ENCODE data around the gene HCRT.

HCRT gene

DNA sequence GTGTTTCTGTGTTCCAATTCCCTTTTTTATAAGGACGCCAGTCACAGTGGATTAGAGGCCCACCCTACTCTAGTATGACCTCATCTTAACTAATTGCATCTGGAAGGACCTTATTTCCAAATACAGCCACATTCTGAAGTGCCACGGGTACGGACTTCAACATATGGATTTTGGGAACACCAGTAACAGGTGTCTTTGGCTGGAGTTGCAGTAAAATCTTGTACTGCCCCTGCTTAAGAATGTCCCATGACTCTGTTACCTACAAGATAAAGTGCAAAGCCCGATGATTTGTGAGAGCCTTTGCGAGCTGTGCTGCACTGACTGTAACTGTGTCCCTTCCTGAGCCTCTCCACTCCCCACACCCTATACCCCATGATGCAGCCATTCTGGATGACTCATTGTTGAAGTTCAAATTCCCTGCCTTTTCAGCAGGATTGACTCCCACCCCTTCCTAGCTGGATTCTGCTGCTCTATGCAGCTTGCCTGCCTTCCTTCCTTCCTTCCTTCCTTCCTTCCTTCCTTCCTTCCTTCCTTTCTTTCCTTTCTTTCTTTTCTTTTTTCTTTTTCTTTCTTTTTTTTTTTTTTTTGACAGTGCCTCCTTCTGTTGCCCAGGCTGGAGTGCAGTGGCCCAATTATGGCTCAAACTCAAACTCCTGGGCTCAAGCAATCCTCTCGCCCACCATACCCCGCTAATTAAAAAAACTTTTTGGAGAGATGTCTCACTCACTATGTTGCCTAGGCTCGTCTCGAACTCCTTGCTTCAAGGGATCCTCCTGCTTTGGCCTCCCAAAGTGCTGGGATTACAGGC, 2.1 kb downstream of the HCRT start:
- H3K27me3 Mint-ChIP-seq (ENCODE audit: low read depth): peaks cover 82% of the 10 kb centered on the region
- peaks cover 6% of the 10 kb centered on the region for H3K4me1 Mint-ChIP-seq
- H3K36me3 Mint-ChIP-seq (ENCODE audit: low read depth): no peaks in the 10 kb centered on the region
- TF ChIP-seq, protein P1, sequence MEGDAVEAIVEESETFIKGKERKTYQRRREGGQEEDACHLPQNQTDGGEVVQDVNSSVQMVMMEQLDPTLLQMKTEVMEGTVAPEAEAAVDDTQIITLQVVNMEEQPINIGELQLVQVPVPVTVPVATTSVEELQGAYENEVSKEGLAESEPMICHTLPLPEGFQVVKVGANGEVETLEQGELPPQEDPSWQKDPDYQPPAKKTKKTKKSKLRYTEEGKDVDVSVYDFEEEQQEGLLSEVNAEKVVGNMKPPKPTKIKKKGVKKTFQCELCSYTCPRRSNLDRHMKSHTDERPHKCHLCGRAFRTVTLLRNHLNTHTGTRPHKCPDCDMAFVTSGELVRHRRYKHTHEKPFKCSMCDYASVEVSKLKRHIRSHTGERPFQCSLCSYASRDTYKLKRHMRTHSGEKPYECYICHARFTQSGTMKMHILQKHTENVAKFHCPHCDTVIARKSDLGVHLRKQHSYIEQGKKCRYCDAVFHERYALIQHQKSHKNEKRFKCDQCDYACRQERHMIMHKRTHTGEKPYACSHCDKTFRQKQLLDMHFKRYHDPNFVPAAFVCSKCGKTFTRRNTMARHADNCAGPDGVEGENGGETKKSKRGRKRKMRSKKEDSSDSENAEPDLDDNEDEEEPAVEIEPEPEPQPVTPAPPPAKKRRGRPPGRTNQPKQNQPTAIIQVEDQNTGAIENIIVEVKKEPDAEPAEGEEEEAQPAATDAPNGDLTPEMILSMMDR (IDR thresholded peaks at IDR 0.05; ENCODE audit: unreplicated experiment in 3 of 3): no peak
- no peak overlapping the region for H3K27ac Mint-ChIP-seq
- H3K4me3 Mint-ChIP-seq: peak overlapping the region; percentile 74 to 79 (median 76)
- no peaks in the 10 kb centered on the region for H3K9me3 Mint-ChIP-seq

DNA sequence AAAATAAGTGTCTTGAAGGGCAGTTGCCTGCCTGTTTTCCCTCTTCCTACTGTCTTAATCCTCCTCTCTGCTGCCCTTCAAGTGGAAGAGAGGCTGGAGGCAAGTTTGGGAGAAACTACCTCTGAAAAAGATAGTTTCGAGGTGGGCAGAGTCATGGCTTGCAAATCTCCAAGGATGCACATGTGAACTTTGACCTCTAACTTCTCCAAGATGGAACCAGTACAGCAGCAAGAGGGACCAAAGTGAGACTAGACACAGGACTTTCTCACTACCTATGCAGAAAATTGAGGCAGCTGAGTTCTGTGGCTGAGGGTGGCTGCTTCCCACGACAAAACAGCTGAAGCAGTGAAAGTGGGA, 3.4 kb downstream of the HCRT start:
- Mint-ChIP-seq H3K4me1 (peaks cover 6% of the 10 kb centered on the region), H3K4me3 (no peak overlapping the region), H3K27me3 (ENCODE audit: low read depth) (peaks cover 89% of the 10 kb centered on the region), H3K27ac (no peak overlapping the region), H3K9me3 (no peaks in the 10 kb centered on the region), H3K36me3 (ENCODE audit: low read depth) (no peaks in the 10 kb centered on the region)
- TF ChIP-seq, protein P1 (IDR thresholded peaks at IDR 0.05; ENCODE audit: unreplicated experiment in 3 of 3): no peak

DNA sequence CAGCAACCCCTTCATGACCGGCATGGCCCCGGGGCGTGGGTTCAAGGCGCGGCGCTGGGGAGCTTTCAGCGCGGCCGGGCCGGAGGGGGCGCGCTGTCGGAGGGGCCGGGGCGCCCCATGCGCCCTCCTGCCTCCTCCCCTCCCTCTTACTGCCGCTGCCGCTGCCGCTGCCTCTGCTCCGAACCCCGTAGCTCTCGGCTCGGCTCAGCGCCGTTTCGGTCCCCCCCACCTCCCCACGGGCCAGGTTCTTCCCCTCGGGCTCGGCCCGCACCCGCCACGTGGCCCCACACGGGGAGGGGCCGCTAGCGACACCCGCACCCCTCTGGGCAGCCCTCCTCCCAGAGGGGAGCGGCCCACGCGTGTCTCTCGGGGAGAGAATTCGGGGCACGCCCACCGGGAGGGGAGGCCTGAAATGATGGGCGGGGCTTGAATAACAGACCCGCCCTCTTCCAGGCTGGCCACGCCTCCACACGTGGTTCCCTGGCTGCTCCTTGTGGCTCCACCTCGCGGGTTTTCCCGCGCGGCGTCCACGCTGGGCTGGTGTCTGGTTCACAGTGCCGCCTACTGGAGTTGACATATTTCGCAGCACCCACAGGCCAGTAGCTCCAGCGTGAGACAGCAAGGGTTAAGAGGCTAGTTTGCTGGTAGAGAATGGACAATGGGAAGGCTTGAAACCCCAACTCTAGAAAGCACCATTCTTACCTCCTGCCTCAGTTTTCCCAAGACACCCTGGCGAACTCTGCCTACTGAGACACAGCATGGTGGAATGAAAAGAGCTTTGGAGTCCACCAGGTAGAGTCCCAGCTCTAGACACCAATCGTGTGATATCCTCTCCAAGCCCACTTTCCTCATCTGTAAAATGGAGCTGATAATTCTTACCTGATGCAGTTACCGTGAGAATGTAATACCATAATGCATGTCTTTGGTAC, 4.1 kb downstream of the HCRT start, which contains the start of gene KCNH4:
Gene KCNH4, minus strand, starts transcription at position 221 of the 929 bp plus-strand sequence. Its CDS starts 197 bp downstream, at position 24.
- Mint-ChIP-seq H3K9me3 (no peaks in the 10 kb centered on the region), H3K4me3 (peak within 1 kb of the TSS; percentile 40 to 51 (median 42)), H3K27me3 (ENCODE audit: low read depth) (peaks cover 88% of the 10 kb centered on the region), H3K27ac (no peak within 1 kb of the TSS), H3K36me3 (ENCODE audit: low read depth) (no peaks in the 10 kb centered on the region), H3K4me1 (peaks cover 6% of the 10 kb centered on the region)
- TF ChIP-seq, protein P1 (IDR thresholded peaks at IDR 0.05; ENCODE audit: unreplicated experiment in 3 of 3): peak; percentile 22 to 43 (median 31)

DNA sequence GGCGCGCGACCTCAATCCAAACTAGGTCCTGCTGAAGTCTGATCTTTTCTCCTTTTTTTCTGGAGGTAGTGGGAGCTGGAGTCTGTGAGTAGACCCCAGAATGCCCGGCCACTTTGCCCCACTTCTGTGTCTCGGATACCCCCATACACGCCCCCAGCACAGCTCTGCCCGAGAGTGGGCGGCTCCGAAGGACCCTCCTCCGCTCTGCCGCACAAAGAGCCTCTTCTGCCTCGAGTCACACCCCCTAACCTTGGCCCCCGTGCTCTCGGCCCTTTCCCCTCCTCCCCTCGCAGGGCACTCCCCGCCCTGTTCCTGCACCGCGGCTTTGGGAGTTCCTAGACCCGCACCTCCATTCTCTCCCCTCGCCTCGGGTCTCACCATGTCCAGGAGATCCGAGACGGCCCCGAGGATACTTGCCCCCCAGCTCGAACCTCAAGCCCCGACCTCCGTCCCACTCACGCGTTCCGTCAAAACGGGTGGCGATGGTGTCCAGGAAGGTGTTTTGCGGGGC, 4.8 kb downstream of the HCRT start:
- Mint-ChIP-seq H3K9me3 (no peaks in the 10 kb centered on the region), H3K27me3 (ENCODE audit: low read depth) (peaks cover 87% of the 10 kb centered on the region), H3K4me3 (peak overlapping the region; percentile 40 to 51 (median 42)), H3K36me3 (ENCODE audit: low read depth) (no peaks in the 10 kb centered on the region), H3K27ac (no peak overlapping the region), H3K4me1 (peaks cover 6% of the 10 kb centered on the region)
- TF ChIP-seq, protein P1 (IDR thresholded peaks at IDR 0.05; ENCODE audit: unreplicated experiment in 3 of 3): no peak

DNA sequence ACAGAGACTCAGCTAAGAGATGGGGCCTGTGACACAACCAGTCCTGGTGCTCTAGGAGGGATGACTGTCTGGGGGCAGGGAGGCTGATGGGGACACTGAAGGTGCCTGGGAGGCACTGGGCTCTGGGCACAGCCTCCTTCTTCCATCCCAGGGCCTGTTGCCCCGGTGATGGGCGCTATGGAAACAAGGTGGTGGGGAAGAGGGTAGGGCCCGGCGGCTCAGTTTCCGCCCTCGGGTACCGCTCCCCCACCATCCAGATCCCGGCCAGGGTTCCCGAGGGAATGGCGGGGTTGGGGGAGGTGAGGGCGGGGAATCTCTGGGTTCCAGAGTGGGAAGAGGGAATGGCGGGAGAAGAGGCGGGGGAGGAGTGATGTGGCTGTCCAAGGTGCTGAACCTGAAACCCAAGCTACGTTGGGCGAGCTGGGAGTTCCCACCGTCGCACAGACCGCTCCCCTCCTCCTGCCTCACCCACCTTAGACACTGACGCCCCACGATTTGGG, 5.3 kb downstream of the HCRT start:
- no peaks in the 10 kb centered on the region for H3K36me3 Mint-ChIP-seq (ENCODE audit: low read depth)
- peaks cover 6% of the 10 kb centered on the region for H3K4me1 Mint-ChIP-seq
- H3K9me3 Mint-ChIP-seq: no peaks in the 10 kb centered on the region

More for the DNA sequence above, 5.3 kb downstream of the HCRT start:
- Mint-ChIP-seq H3K4me3 (peak overlapping the region; percentile 40 to 51 (median 42)), H3K27ac (no peak overlapping the region), H3K27me3 (ENCODE audit: low read depth) (peaks cover 85% of the 10 kb centered on the region)
- TF ChIP-seq, protein P1 (IDR thresholded peaks at IDR 0.05; ENCODE audit: unreplicated experiment in 3 of 3): no peak

All from nephron (organoid).